HG02610 (cell line): ENCODE results near the gene WIPI1.
"Not testable (repeated sequence)": the region's sequence is repeated elsewhere in the genome, so short reads cannot be mapped to it uniquely, and the experiment has no call there.

Source experiments
- ATAC-seq: cut with Tn5 transposase; IDR thresholded peaks from one replicate; pipeline ENCODE4 v1.9.1; 2021; ENCODE audit warnings: mild to moderate bottlenecking, moderate library complexity; ENCODE audit not compliant: unreplicated experiment

The WIPI1 gene

GRCh38 chr17:68387435-68388218 lies 69.7 kb downstream of the WIPI1 start:
- ATAC-seq = no peak

- ATAC-seq = no peak
These were observed 71.6 kb downstream of the WIPI1 start for GRCh38 chr17:68385490-68386215.

- no peak for ATAC-seq
These were observed 72.4 kb downstream of the WIPI1 start for GRCh38 chr17:68384941-68385340.

- no peak for ATAC-seq
These were observed 72.8 kb downstream of the WIPI1 start for GRCh38 chr17:68384471-68384870.

GRCh38 chr17:68383443-68384321 lies 73.6 kb downstream of the WIPI1 start:
- no peak for ATAC-seq

- ATAC-seq = no peak
These were observed 74.2 kb downstream of the WIPI1 start for GRCh38 chr17:68383120-68383442.

GRCh38 chr17:68382582-68383085 lies 74.7 kb downstream of the WIPI1 start:
- no peak for ATAC-seq

- no peak for ATAC-seq
These were observed 76.0 kb downstream of the WIPI1 start for GRCh38 chr17:68381076-68381900.

- ATAC-seq = no peak
These were observed 77.3 kb downstream of the WIPI1 start for GRCh38 chr17:68379692-68380677.

- no peak for ATAC-seq
These were observed 78.2 kb downstream of the WIPI1 start for GRCh38 chr17:68379177-68379510.

- ATAC-seq = no peak
These were observed 78.8 kb downstream of the WIPI1 start for GRCh38 chr17:68378268-68379176.

GRCh38 chr17:68377771-68378267 lies 79.5 kb downstream of the WIPI1 start:
- no peak for ATAC-seq

- ATAC-seq = not testable (repeated sequence)
These were observed 81.1 kb downstream of the WIPI1 start for GRCh38 chr17:68376178-68376577.

- no peak for ATAC-seq
These were observed 81.7 kb downstream of the WIPI1 start for GRCh38 chr17:68375566-68375965.
